GM12878 (cell line): ENCODE results near the gene EPOP. TPM values are rescaled to one million over a fixed set of nuclear protein-coding genes. Genes with fewer than 3 reads are reported as not detected.

Experiments
- ATAC-seq: fragments of 200-7000 bp; cut with Tn5 transposase; 3 replicates; pipeline ENCODE4 v1.9.1; 2020; ENCODE audit warnings: mild to moderate bottlenecking, moderate library complexity
- BruUV-seq: library from RNA; stranded (reverse); fragments of 400-500 nt; replicated peaks from 2 replicates; lab custom pipeline; 2021; lab: Mats Ljungman, UMichigan
- CTCF ChIA-PET: fragments of 300-600 bp; sonication (Branson Sonifier 250); formaldehyde crosslinking; extraction: SDS; loops from one replicate; lab custom pipeline; 2021; ENCODE audit warnings: inconsistent platforms; lab: Yijun Ruan, JAX
- POLR2A ChIA-PET: fragments of 350-600 bp; formaldehyde crosslinking; extraction: SDS; loops from one replicate; lab custom pipeline; 2021; ENCODE audit warnings: inconsistent platforms; lab: Charles Lee
- RAD21 ChIA-PET: fragments of 300-600 bp; sonication (Branson Sonifier 250); formaldehyde crosslinking; loops from one replicate; lab custom pipeline; 2023; ENCODE audit warnings: antibody characterized with exemption; ENCODE audit not compliant: unreplicated experiment; lab: Charles Lee
- SMC1A ChIA-PET: fragments of 300-600 bp; sonication (Branson Sonifier 250); formaldehyde crosslinking; loops from one replicate; lab custom pipeline; 2023; ENCODE audit not compliant: unreplicated experiment, uncharacterized antibody; lab: Charles Lee
- DNase-seq: peaks from one replicate; pipeline ENCODE4 v3.0.0-alpha.2; 2011; ENCODE audit warnings: low read depth, low spot score
- FAIRE-seq: peaks from 3 replicates; lab custom pipeline; 2011; peaks lifted over from hg19 to GRCh38; lab: Jason Lieb, UNC
- H2AFZ ChIP-seq: 2 replicates; pipeline ENCODE4 v1.6.0; 2011; ENCODE audit warnings: low read depth, low read length, control low read depth; ENCODE audit not compliant: control insufficient read depth
- H3K27ac ChIP-seq: 2 replicates; pipeline ENCODE4 v1.5.1; 2011; ENCODE audit warnings: control low read depth; ENCODE audit not compliant: control insufficient read depth, insufficient read depth
- H3K27me3 ChIP-seq, 2 experiments: replicated peaks in 1 of 2; 2 replicates each; pipeline versions ENCODE4 v1.6.0 to v1.6.1; 2011; ENCODE audit warnings: low read length in 1 of 2; ENCODE audit not compliant: control insufficient read depth in 2 of 2, insufficient read depth in 2 of 2
- H3K36me3 ChIP-seq, 2 experiments: 2 replicates each; pipeline ENCODE4 v1.5.1; 2011; ENCODE audit warnings: low read length in 1 of 2; ENCODE audit not compliant: control insufficient read depth in 2 of 2, insufficient read depth in 2 of 2
- H3K4me1 ChIP-seq: 2 replicates; pipeline ENCODE4 v1.6.1; 2011; ENCODE audit warnings: mild to moderate bottlenecking, low read length, moderate library complexity, mixed read lengths; ENCODE audit not compliant: control insufficient read depth, insufficient read depth
- H3K4me2 ChIP-seq: 2 replicates; pipeline ENCODE4 v1.6.0; 2011; ENCODE audit warnings: control low read depth; ENCODE audit not compliant: control insufficient read depth, insufficient read depth
- H3K4me3 ChIP-seq: fragments of 200-600 bp; sonication (generic); 2 replicates; pipeline ENCODE4 v1.5.1; 2016
- H3K79me2 ChIP-seq: 2 replicates; pipeline ENCODE4 v1.6.0; 2011; ENCODE audit warnings: low read length; ENCODE audit not compliant: control insufficient read depth, insufficient read depth
- H3K9ac ChIP-seq: 2 replicates; pipeline ENCODE4 v1.8.0; 2011; ENCODE audit warnings: low read length, control low read depth, mixed read lengths; ENCODE audit not compliant: control insufficient read depth, insufficient read depth
- H3K9me3 ChIP-seq: replicated peaks from 3 replicates; pipeline ENCODE4 v1.5.1; 2011; ENCODE audit warnings: mild to moderate bottlenecking, low read length; ENCODE audit not compliant: control insufficient read depth, insufficient read depth
- H4K20me1 ChIP-seq: 2 replicates; pipeline ENCODE4 v1.6.0; 2011; ENCODE audit not compliant: control insufficient read depth, insufficient read depth
- BHLHE40 ChIP-seq, 2 experiments: fragments of 450-650 bp in 1 of 2; IDR thresholded peaks; 2 replicates each; pipeline ENCODE4 v1.6.1; 2011 to 2017; ENCODE audit warnings: low read depth in 2 of 2, borderline replicate concordance in 1 of 2, improper control_type of control experiment in 1 of 2, low read length in 1 of 2, mild to moderate bottlenecking in 1 of 2
- BRCA1 ChIP-seq: IDR thresholded peaks from 2 replicates; pipeline ENCODE4 v1.6.1; 2011; ENCODE audit warnings: low read depth, low read length, improper control_type of control experiment
- CBFB ChIP-seq: IDR thresholded peaks from 2 replicates; pipeline ENCODE4 v1.6.1; 2016; ENCODE audit warnings: antibody characterized with exemption, low read depth
- ELK1 ChIP-seq: IDR thresholded peaks from 2 replicates; pipeline ENCODE4 v1.6.1; 2012; ENCODE audit warnings: low read depth, low read length, improper control_type of control experiment
- ESRRA ChIP-seq: IDR thresholded peaks from 2 replicates; pipeline ENCODE4 v1.6.1; 2012; ENCODE audit warnings: mild to moderate bottlenecking, low read length, improper control_type of control experiment
- IKZF1 ChIP-seq: fragments of 450-650 bp; conservative IDR thresholded peaks from 2 replicates; pipeline ENCODE4 v1.6.1; 2017; ENCODE audit warnings: antibody characterized with exemption, mild to moderate bottlenecking
- IKZF2 ChIP-seq, 2 experiments: fragments of 450-650 bp; IDR thresholded peaks; 2 replicates each; pipeline ENCODE4 v1.6.1; 2017; ENCODE audit warnings: mild to moderate bottlenecking in 2 of 2, moderate library complexity in 2 of 2
- NRF1 ChIP-seq: conservative IDR thresholded peaks from 2 replicates; pipeline ENCODE4 v1.6.1; 2011; ENCODE audit warnings: mild to moderate bottlenecking, low read depth, low read length, improper control_type of control experiment
- RB1 ChIP-seq: fragments of 450-650 bp; formaldehyde crosslinking; IDR thresholded peaks from 2 replicates; pipeline ENCODE4 v1.6.1; 2017; ENCODE audit warnings: mild to moderate bottlenecking, borderline replicate concordance
- SMC3 ChIP-seq: IDR thresholded peaks from 2 replicates; pipeline ENCODE4 v1.6.1; 2011; ENCODE audit warnings: low read length, improper control_type of control experiment, borderline replicate concordance
- SPI1 ChIP-seq: IDR thresholded peaks from 2 replicates; pipeline ENCODE4 v1.6.1; 2011; ENCODE audit warnings: low read depth, mild to moderate bottlenecking, low read length, moderate library complexity, borderline replicate concordance; ENCODE audit not compliant: insufficient read depth
- YY1 ChIP-seq: IDR thresholded peaks from 2 replicates; pipeline ENCODE4 v1.6.1; 2011; ENCODE audit warnings: low read depth, mild to moderate bottlenecking, low read length
- ZNF207 ChIP-seq: fragments of 450-650 bp; IDR thresholded peaks from 2 replicates; pipeline ENCODE4 v1.6.1; 2014; ENCODE audit warnings: antibody characterized with exemption, mild to moderate bottlenecking, borderline replicate concordance
- ZNF217 ChIP-seq: fragments of 450-650 bp; IDR thresholded peaks from 2 replicates; pipeline ENCODE4 v1.6.1; 2017; ENCODE audit warnings: antibody characterized with exemption, mild to moderate bottlenecking
- WGBS: methylation state at CpG from one replicate; pipeline ENCODE4 v1.1.6; 2016; ENCODE audit warnings: low lambda C conversion rate; ENCODE audit not compliant: insufficient replicate concordance, insufficient coverage; ENCODE audit errors: missing lambda C conversion rate; 5-methylcytosine and 5-hydroxymethylcytosine counted together
- in situ Hi-C: fragments of 300-500 bp; cut with MboI; formaldehyde crosslinking; loops from 9 replicates; pipeline ENCODE4 v1.14.3; 2018; ENCODE audit warnings: mixed read lengths
- intact Hi-C: fragments of 100-400 bp; cut with micrococcal nuclease; formaldehyde crosslinking; loops from one replicate; pipeline ENCODE4 v1.14.2; 2022; ENCODE audit not compliant: unreplicated experiment
- polyA plus RNA-seq, 11 experiments: library from polyadenylated mRNA; depleted of rRNA in 4 of 11; unstranded in 6 of 11; stranded (reverse) in 5 of 11; fragments of >200 nt; fragmentation: Nextera tagmentation in 4 of 11; fragmentation: Illumina TruSeq in 1 of 11; extraction: Ambion mirVana in 4 of 11; extraction: Trizol in 1 of 11; gene quantifications; 1 replicate in 1 of 11; 2 replicates in 10 of 11; pipeline versions ENCODE4 v1.2.1 to v1.2.3, GENCODE V29; 2011 to 2016; ENCODE audit warnings: inconsistent platforms in 2 of 11, missing spikeins in 2 of 11, low read depth in 1 of 11
- total RNA-seq, 4 experiments: library from RNA; depleted of rRNA in 3 of 4; stranded (reverse); fragments of >200 nt in 3 of 4; fragmentation: Illumina TruSeq in 1 of 4; extraction: Trizol in 1 of 4; gene quantifications; 2 replicates each; pipeline versions ENCODE4 v1.2.1 to v1.2.3, GENCODE V29; 2013 to 2021
- TF ChIP-seq, protein P1 (sequence below): fragments of 450-650 bp; IDR thresholded peaks from 2 replicates; pipeline ENCODE4 v1.6.1; 2017; ENCODE audit warnings: mild to moderate bottlenecking, moderate library complexity

The EPOP gene
- total and polyA plus RNA-seq, 10 of the 15 experiments (the other 5 are each of a cell fraction or from before 2014, with no cell fraction given): 0.53 to 9.0 (median 3.7) TPM

DNA sequence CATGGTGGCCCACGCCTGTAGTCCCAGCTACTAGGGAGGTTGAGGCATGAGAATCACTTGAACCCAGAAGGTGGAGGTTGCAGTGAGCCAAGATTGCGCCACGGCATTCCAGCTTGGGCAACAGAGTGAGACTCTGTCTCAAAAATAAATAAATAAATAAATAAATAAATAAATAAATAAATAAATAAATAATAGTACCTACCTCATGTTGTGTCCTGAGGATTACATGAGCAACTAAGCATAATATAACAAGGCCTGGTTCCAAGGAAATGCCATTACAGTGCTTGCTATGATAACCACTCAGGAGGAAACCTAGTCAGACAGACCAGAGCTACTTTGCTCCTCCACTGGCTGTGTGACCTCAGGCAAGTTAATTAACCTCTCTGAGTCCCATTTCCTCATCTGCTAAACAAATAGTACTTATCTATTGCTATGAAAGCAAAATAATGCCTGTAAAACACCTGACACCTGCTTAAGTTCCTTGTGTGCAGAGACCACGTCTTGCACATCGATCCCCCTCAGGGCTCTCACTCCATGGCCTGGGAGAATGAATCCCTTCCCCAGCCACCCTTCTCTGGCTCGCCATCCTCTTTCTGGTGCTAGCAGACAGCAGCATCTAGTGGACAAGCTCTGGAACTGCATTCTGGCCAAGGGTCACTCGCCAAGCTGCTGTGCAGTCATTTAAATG is 7.5 kb downstream of the EPOP start:
- Histone ChIP-seq H3K79me2 (no peaks in the 10 kb centered on the region), H3K27me3 (peaks cover 6 to 11% of the 10 kb centered on the region in 2 experiments; a peak in 3 of 4 replicates), H3K4me2 (no peak overlapping the region), H4K20me1 (peaks cover under 1% of the 10 kb centered on the region; the same call in 1 of the 2 replicates), H3K36me3 (no peaks in the 10 kb centered on the region), H3K27ac (no peak overlapping the region), H3K4me3 (no peak overlapping the region), H2AFZ (no peak overlapping the region), H3K9ac (no peak overlapping the region), H3K4me1 (peaks cover 5% of the 10 kb centered on the region), H3K9me3 (no peaks in the 10 kb centered on the region)
- ChIA-PET SMC1A (interaction anchor here (0.6 to 10.8 kb wide), 26 partner anchors 8 to 486 kb away, joined by 3 to 227 read pairs (median 4); partner anchors contain the start of gene SRCIN1), POLR2A (interaction anchor here (1.0 kb wide), 2 partner anchors 108 to 203 kb away, joined by 3 to 13 read pairs; partner anchors contain the start of gene LASP1), RAD21 (interaction anchor here (0.6 to 13.5 kb wide), 23 partner anchors 9 to 318 kb away, joined by 3 to 294 read pairs (median 4); partner anchors contain the start of genes ARHGAP23, PSMB3 and SRCIN1), CTCF (interaction anchor here (0.6 to 14.9 kb wide), 45 partner anchors 10 to 323 kb away, joined by 3 to 492 read pairs (median 5); partner anchors contain the start of gene GPR179)
- no peak for DNase-seq
- BruUV-seq: no TSS peak
- 26% methylated on average over 7 of the region's 7 CpGs for WGBS
- in situ Hi-C loops: loop anchor here (5.0 kb wide), 1 partner anchor 110 kb away; no protein-coding TSS in a partner anchor
- FAIRE-seq: no peak
- intact Hi-C loops: loop anchor here (1.0 to 5.0 kb wide), 7 partner anchors 61 to 244 kb away; no protein-coding TSS in a partner anchor
- ATAC-seq: peak; percentile 76
- no peak for TF ChIP-seq NRF1
- TF ChIP-seq, protein P1, sequence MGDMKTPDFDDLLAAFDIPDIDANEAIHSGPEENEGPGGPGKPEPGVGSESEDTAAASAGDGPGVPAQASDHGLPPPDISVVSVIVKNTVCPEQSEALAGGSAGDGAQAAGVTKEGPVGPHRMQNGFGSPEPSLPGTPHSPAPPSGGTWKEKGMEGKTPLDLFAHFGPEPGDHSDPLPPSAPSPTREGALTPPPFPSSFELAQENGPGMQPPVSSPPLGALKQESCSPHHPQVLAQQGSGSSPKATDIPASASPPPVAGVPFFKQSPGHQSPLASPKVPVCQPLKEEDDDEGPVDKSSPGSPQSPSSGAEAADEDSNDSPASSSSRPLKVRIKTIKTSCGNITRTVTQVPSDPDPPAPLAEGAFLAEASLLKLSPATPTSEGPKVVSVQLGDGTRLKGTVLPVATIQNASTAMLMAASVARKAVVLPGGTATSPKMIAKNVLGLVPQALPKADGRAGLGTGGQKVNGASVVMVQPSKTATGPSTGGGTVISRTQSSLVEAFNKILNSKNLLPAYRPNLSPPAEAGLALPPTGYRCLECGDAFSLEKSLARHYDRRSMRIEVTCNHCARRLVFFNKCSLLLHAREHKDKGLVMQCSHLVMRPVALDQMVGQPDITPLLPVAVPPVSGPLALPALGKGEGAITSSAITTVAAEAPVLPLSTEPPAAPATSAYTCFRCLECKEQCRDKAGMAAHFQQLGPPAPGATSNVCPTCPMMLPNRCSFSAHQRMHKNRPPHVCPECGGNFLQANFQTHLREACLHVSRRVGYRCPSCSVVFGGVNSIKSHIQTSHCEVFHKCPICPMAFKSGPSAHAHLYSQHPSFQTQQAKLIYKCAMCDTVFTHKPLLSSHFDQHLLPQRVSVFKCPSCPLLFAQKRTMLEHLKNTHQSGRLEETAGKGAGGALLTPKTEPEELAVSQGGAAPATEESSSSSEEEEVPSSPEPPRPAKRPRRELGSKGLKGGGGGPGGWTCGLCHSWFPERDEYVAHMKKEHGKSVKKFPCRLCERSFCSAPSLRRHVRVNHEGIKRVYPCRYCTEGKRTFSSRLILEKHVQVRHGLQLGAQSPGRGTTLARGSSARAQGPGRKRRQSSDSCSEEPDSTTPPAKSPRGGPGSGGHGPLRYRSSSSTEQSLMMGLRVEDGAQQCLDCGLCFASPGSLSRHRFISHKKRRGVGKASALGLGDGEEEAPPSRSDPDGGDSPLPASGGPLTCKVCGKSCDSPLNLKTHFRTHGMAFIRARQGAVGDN: no peak
- 0 out of 2 replicates have a peak, but pooled peaks have one; percentile 37 for TF ChIP-seq CBFB
- TF ChIP-seq ELK1: no peak
- no peak for TF ChIP-seq BRCA1
- peak; percentile 47 for TF ChIP-seq IKZF1
- TF ChIP-seq SMC3: peak; percentile 97
- TF ChIP-seq RB1: 0 out of 2 replicates have a peak, but pooled peaks have one; percentile 51
- TF ChIP-seq YY1: peak; percentile 70; the same call in 1 of the 2 replicates
- peak in 1 of 2 experiments; percentile 60; a peak in 1 of 4 replicates for TF ChIP-seq BHLHE40 (IDR thresholded peaks at IDR 0.05; ENCODE audit: borderline replicate concordance in 1 of 2, low read depth in 2 of 2, low read length in 1 of 2)
- TF ChIP-seq ESRRA: peak; percentile 68; the same call in 1 of the 2 replicates
- TF ChIP-seq SPI1: no peak; the same call in 1 of the 2 replicates
- TF ChIP-seq ZNF207: peak; percentile 55; the same call in 1 of the 2 replicates
- TF ChIP-seq ZNF217: peak; percentile 78
- TF ChIP-seq IKZF2 (IDR thresholded peaks at IDR 0.05): peak in 1 of 2 experiments; percentile 13; a peak in 2 of 4 replicates
